Stomach (tissue), 9 donors: ENCODE data around the gene FAM98C. TPM values are rescaled to one million over a fixed set of nuclear protein-coding genes. Genes with fewer than 3 reads are reported as not detected.

ENCODE experiments used
- DNase-seq, 2 donors: peaks; one replicate each; pipeline versions ENCODE4 v3.0.0 to v3.0.0-alpha.2; 2013 to 2019
- H3K27ac ChIP-seq, 5 donors: fragments of 200-600 bp in 4 of 5; sonication (generic) in 4 of 5; one replicate each; pipeline ENCODE4 v1.5.1; 2013 to 2019; ENCODE audit warnings: mild to moderate bottlenecking in 1 of 5, moderate library complexity in 1 of 5
- H3K27me3 ChIP-seq, 3 donors: fragments of 200-600 bp; sonication (generic); one replicate each; pipeline ENCODE4 v1.5.1; 2017 to 2019; ENCODE audit warnings: mixed run types in 1 of 3
- H3K36me3 ChIP-seq, 4 donors: fragments of 200-600 bp; sonication (generic); 1 replicate in 3 of 4; 2 replicates in 1 of 4; pipeline ENCODE4 v1.5.1; 2016 to 2019
- H3K4me1 ChIP-seq, 4 donors: fragments of 200-600 bp; sonication (generic); one replicate each; pipeline ENCODE4 v1.5.1; 2016 to 2019
- H3K4me3 ChIP-seq, 4 donors: fragments of 200-600 bp; sonication (generic) in 3 of 4; one replicate each; pipeline ENCODE4 v1.5.1; 2016 to 2019; ENCODE audit warnings: mild to moderate bottlenecking in 1 of 4
- H3K9me3 ChIP-seq, 4 donors: fragments of 200-600 bp; sonication (generic); one replicate each; pipeline ENCODE4 v1.5.1; 2016 to 2019
- EP300 ChIP-seq: sonication (generic); formaldehyde crosslinking; IDR thresholded peaks from one replicate; pipeline ENCODE4 v1.6.1; 2017; ENCODE audit warnings: antibody characterized with exemption
- POLR2A ChIP-seq, 4 donors: fragments of 450-650 bp; IDR thresholded peaks; one replicate each; pipeline ENCODE4 v1.6.1; 2016; ENCODE audit warnings: antibody characterized with exemption in 4 of 4, control low read depth in 2 of 4, mild to moderate bottlenecking in 1 of 4, moderate library complexity in 1 of 4
- POLR2AphosphoS5 ChIP-seq, 3 donors: sonication (generic); formaldehyde crosslinking; IDR thresholded peaks; one replicate each; pipeline ENCODE4 v1.6.1; 2016; ENCODE audit warnings: antibody characterized with exemption in 3 of 3
- WGBS, 5 donors: extraction: QIAGEN DNeasy Blood & Tissue Kit in 3 of 5; methylation state at CpG; one replicate each; pipeline versions ENCODE4 v1.1.5 to v1.1.7; 2013 to 2018; 5-methylcytosine and 5-hydroxymethylcytosine counted together
- intact Hi-C: fragments of 100-400 bp; cut with DNase I; formaldehyde crosslinking; loops from one replicate; pipeline ENCODE4 v1.15.1; 2023; ENCODE audit warnings: low total_unique reads
- polyA plus RNA-seq, 3 donors: library from polyadenylated mRNA; stranded (reverse); fragments of 200-250 nt; gene quantifications; one replicate each; pipeline ENCODE4 v1.2.3, GENCODE V29; 2013
- total RNA-seq, 5 donors: library from RNA; depleted of rRNA; stranded (reverse); fragments of >200 nt; gene quantifications; one replicate each; pipeline versions ENCODE4 v1.1.0 to v1.2.3, GENCODE V29; 2014 to 2016
- TF ChIP-seq, protein P1 (sequence below), 7 experiments: fragments of 450-650 bp in 4 of 7; fragments of 200-600 bp in 3 of 7; sonication (generic) in 3 of 7; IDR thresholded peaks; one replicate each; pipeline ENCODE4 v1.5.1; 2016 to 2019; ENCODE audit warnings: antibody characterized with exemption in 7 of 7, control low read depth in 2 of 7, mild to moderate bottlenecking in 1 of 7
- donor health status: healthy with polysubstance abuse.
- donor health status: Bipolar disorder and iron deficiency.
- donor health status: healthy.

FAM98C gene
- total and polyA plus RNA-seq, 8 donors, result 4.0 to 222 (median 19.9) TPM

DNA sequence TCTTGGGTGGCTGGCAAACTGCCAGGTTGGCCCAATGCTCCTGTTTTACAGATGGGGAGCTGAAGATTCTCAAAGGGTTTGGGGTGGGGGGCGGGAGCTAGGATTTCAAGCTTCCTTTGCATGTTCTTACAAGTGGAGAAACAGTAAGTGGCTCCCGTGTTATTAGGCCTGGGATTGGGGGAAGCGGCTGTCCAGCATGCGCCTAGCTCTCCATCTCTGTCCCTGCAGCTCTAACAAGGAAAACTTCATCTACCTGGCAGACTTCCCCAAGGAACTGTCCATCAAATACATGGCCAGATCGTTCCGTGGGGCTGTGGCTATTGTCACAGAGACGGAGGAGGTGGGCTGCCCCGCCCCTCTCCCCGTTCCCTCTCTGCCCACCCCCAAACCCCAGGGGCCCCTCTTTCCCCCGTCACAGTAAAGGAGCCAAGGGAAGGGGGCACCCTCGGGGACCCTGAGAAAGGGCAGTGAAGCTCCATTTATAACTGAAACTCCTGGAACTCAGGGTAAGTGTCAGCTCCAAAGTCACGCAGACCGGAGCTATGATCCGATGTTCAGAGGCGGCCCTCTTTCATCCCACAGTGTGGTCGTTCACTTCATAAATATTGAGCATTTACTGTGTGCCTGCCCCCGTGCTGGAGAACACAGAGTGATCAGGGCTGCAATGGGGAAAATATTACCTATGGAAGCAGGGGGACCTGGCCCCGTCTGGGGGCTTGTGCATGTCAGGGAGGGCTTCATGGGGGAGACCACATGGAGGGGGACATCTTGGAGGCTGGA, 43.5 kb upstream of the FAM98C start:
- WGBS, 5 donors, result 42 to 47% (median 44%) methylated on average over 16 to 18 of the region's 18 CpGs

DNA sequence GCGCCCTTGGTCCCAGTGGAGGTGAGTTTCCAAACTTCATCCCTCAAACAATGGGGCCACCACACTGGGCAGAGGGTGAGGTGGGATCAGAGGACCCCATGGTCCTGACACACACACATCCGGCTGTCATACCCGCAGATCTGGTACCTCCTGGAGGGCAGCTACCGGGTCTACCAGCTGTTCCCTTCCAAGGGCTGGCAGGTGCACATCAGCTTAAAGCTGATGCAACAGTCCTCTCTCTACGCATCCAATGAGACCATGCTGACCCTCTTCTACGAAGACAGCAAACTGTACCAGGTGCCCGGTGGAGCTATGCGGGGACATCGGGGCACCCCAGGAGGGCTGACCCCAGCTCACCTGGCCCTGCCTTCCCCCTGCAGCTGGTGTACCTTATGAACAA, 42.5 kb upstream of the FAM98C start:
- no peak for TF ChIP-seq EP300
- TF ChIP-seq POLR2A (IDR thresholded peaks at IDR 0.05), result no peak
- TF ChIP-seq, protein P1, sequence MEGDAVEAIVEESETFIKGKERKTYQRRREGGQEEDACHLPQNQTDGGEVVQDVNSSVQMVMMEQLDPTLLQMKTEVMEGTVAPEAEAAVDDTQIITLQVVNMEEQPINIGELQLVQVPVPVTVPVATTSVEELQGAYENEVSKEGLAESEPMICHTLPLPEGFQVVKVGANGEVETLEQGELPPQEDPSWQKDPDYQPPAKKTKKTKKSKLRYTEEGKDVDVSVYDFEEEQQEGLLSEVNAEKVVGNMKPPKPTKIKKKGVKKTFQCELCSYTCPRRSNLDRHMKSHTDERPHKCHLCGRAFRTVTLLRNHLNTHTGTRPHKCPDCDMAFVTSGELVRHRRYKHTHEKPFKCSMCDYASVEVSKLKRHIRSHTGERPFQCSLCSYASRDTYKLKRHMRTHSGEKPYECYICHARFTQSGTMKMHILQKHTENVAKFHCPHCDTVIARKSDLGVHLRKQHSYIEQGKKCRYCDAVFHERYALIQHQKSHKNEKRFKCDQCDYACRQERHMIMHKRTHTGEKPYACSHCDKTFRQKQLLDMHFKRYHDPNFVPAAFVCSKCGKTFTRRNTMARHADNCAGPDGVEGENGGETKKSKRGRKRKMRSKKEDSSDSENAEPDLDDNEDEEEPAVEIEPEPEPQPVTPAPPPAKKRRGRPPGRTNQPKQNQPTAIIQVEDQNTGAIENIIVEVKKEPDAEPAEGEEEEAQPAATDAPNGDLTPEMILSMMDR (IDR thresholded peaks at IDR 0.05), result no peak
- no peak for TF ChIP-seq POLR2AphosphoS5 (IDR thresholded peaks at IDR 0.05)
- H3K4me3 ChIP-seq, result no peak overlapping the region
- peaks cover 16 to 23% (median 22%) of the 10 kb centered on the region in 4 donors for H3K4me1 ChIP-seq
- H3K27ac ChIP-seq, result no peak overlapping the region
- DNase-seq, result no peak
- no peaks in the 10 kb centered on the region for H3K9me3 ChIP-seq
- peaks cover 0 to 87% (median 25%) of the 10 kb centered on the region in 3 donors for H3K27me3 ChIP-seq
- intact Hi-C loops, result no loop called here
- H3K36me3 ChIP-seq, result no peaks in the 10 kb centered on the region
- 76 to 86% (median 81%) methylated on average over 9 of the region's 9 CpGs for WGBS, 5 donors

More for the DNA sequence above, 43.5 kb upstream of the FAM98C start:
- Histone ChIP-seq H3K27ac (no peak overlapping the region), H3K4me1 (peaks cover 16 to 23% (median 22%) of the 10 kb centered on the region in 4 donors), H3K4me3 (no peak overlapping the region), H3K36me3 (no peaks in the 10 kb centered on the region), H3K9me3 (no peaks in the 10 kb centered on the region), H3K27me3 (peaks cover 0 to 87% (median 28%) of the 10 kb centered on the region in 3 donors)
- DNase-seq, result no peak
- TF ChIP-seq, protein P1 (IDR thresholded peaks at IDR 0.05), result no peak
- TF ChIP-seq POLR2A (IDR thresholded peaks at IDR 0.05) (no peak), POLR2AphosphoS5 (IDR thresholded peaks at IDR 0.05) (no peak), EP300 (no peak)
- intact Hi-C loops, result no loop called here

DNA sequence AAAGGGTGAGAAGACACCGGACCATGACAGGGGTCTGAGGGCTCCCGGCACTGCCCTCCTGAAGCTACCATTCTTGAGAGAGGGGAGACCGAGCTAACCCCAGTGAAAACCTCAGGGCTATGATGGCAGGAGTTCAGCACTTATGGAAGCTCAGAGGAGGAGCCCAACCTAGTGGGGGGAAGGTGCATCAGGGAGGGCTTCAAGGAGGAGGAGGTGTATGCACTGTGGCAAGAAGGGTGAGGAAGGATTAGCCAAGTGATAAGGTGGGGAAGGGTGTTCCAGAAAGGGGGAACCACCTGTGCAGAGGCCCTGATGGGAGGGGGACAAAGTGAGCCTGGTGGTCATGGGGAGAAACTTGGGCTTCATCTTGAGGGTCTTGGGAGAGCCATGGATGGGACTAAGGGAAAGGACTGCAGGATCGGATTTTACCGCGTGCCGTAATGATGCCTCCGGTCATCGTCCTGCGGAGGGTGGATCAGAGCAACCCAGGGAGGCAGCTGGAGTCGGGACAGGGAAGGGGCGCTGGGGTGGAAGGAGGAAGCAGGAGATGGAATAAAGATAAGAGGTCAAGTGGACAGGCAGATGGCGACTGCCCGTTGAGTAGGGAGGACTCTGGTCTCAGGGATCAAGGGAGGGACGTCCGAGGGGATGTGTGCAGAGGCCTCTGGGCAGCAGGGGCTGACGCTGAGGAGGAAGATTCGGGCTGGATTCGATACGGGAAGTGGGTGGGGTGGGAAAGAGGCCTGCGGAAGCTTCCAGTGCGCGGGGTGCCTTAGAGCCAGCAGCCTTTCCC, 41.9 kb upstream of the FAM98C start:
- WGBS, 5 donors, result 17 to 24% (median 19%) methylated on average over 18 to 23 of the region's 23 CpGs
- TF ChIP-seq POLR2A (IDR thresholded peaks at IDR 0.05) (no peak), POLR2AphosphoS5 (IDR thresholded peaks at IDR 0.05) (no peak), EP300 (no peak)
- TF ChIP-seq, protein P1 (IDR thresholded peaks at IDR 0.05), result no peak
- H3K27me3 ChIP-seq, result peaks cover 0 to 87% (median 24%) of the 10 kb centered on the region in 3 donors
- intact Hi-C loops, result no loop called here
- no peaks in the 10 kb centered on the region for H3K9me3 ChIP-seq
- H3K4me1 ChIP-seq, result peaks cover 16 to 23% (median 22%) of the 10 kb centered on the region in 4 donors
- no peaks in the 10 kb centered on the region for H3K36me3 ChIP-seq
- peak overlapping the region; percentile 46 to 74 (median 60) for H3K4me3 ChIP-seq
- DNase-seq, result no peak
- peak overlapping the region in 2 of 5 donors; percentile 50 to 76 for H3K27ac ChIP-seq

DNA sequence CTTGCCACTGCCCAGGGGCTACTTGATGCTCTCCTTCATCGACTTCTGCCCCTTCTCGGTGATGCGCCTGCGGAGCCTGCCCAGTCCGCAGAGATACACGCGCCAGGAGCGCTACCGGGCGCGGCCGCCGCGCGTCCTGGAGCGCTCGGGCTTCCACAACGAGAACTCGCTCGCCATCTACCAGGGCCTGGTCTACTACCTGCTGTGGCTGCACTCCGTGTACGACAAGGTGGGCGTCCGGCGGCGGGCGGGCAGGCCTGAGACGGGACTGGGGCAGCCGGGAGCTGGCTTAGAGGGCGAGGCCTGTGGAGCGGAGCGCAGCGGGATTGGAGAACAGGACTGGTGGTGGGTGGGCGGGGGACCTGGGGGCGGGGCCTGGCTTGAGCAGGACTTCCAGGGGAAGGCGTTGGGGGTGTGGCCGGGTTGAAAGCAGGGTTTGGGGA, 41.2 kb upstream of the FAM98C start:
- peaks cover 0 to 87% (median 20%) of the 10 kb centered on the region in 3 donors for H3K27me3 ChIP-seq
- peaks cover 16 to 23% (median 22%) of the 10 kb centered on the region in 4 donors for H3K4me1 ChIP-seq
- H3K27ac ChIP-seq, result peak overlapping the region in 4 of 5 donors; percentile 50 to 76 (median 60)
- peak overlapping the region; percentile 46 to 74 (median 60) for H3K4me3 ChIP-seq
- TF ChIP-seq POLR2AphosphoS5 (IDR thresholded peaks at IDR 0.05) (no peak), POLR2A (IDR thresholded peaks at IDR 0.05) (no peak), EP300 (no peak)
- TF ChIP-seq, protein P1 (IDR thresholded peaks at IDR 0.05), result peak in 2 of 7 experiments; percentile 24 to 52
- intact Hi-C loops, result no loop called here
- H3K9me3 ChIP-seq, result no peaks in the 10 kb centered on the region
- no peaks in the 10 kb centered on the region for H3K36me3 ChIP-seq
- peak; percentile 77 to 92 for DNase-seq
- WGBS, 5 donors, result 0 to 3% (median 0%) methylated on average over 8 to 37 of the region's 37 CpGs
